GM21529 (cell line): Measurements from ENCODE around the gene HCFC2.

ENCODE experiments used
- ATAC-seq: cut with Tn5 transposase; IDR thresholded peaks from one replicate; pipeline ENCODE4 v1.9.1; 2021; ENCODE audit not compliant: unreplicated experiment

The HCFC2 gene

GRCh38 chr12:104056419-104056972 is 7.8 kb upstream of the HCFC2 start:
- no peak for ATAC-seq

GRCh38 chr12:104057771-104058197 is 6.5 kb upstream of the HCFC2 start:
- no peak for ATAC-seq

GRCh38 chr12:104058802-104059201 is 5.5 kb upstream of the HCFC2 start:
- ATAC-seq, result no peak

GRCh38 chr12:104059963-104060362 is 4.4 kb upstream of the HCFC2 start:
- no peak for ATAC-seq

GRCh38 chr12:104060791-104061190 is 3.5 kb upstream of the HCFC2 start:
- ATAC-seq, result no peak

- peak; percentile 30 for ATAC-seq
Observed at GRCh38 chr12:104063712-104064030, 660 bp upstream of the HCFC2 start.

GRCh38 chr12:104064842-104065427 is 604 bp downstream of the HCFC2 start:
- peak; percentile 24 for ATAC-seq

- ATAC-seq, result no peak
Observed at GRCh38 chr12:104072099-104072498, 7.8 kb downstream of the HCFC2 start.

GRCh38 chr12:104073699-104074098 is 9.4 kb downstream of the HCFC2 start:
- no peak for ATAC-seq

- no peak for ATAC-seq
Observed at GRCh38 chr12:104079024-104079423, 14.7 kb downstream of the HCFC2 start.

- ATAC-seq, result no peak
Observed at GRCh38 chr12:104080764-104081163, 16.4 kb downstream of the HCFC2 start.

- peak; percentile 92 for ATAC-seq
Observed at GRCh38 chr12:104083769-104084475, 19.6 kb downstream of the HCFC2 start.

- no peak for ATAC-seq
Observed at GRCh38 chr12:104090685-104091084, 26.4 kb downstream of the HCFC2 start.

GRCh38 chr12:104091136-104091535 is 26.8 kb downstream of the HCFC2 start:
- no peak for ATAC-seq

- ATAC-seq, result no peak
Observed at GRCh38 chr12:104094284-104094683, 30.0 kb downstream of the HCFC2 start.

GRCh38 chr12:104095289-104095688 is 31.0 kb downstream of the HCFC2 start:
- no peak for ATAC-seq

GRCh38 chr12:104097954-104098353 is 33.6 kb downstream of the HCFC2 start:
- no peak for ATAC-seq

GRCh38 chr12:104105461-104105860 is 41.1 kb downstream of the HCFC2 start:
- no peak for ATAC-seq

GRCh38 chr12:104106965-104107364 is 42.6 kb downstream of the HCFC2 start:
- no peak for ATAC-seq

GRCh38 chr12:104108755-104109445 is 44.6 kb downstream of the HCFC2 start:
- peak; percentile 70 for ATAC-seq

- no peak for ATAC-seq
Observed at GRCh38 chr12:104109446-104110271, 45.3 kb downstream of the HCFC2 start.
